Measurements from ENCODE around the gene PES1. TPM values are rescaled to one million over a fixed set of nuclear protein-coding genes. Genes with fewer than 3 reads are reported as not detected.
A peak's percentile ranks its signal among the peaks of the same experiment; 100 is the strongest.

Gene PES1
- total and polyA plus RNA-seq, 2 donors from 2014 or later: 57.0 to 68.4 TPM

DNA sequence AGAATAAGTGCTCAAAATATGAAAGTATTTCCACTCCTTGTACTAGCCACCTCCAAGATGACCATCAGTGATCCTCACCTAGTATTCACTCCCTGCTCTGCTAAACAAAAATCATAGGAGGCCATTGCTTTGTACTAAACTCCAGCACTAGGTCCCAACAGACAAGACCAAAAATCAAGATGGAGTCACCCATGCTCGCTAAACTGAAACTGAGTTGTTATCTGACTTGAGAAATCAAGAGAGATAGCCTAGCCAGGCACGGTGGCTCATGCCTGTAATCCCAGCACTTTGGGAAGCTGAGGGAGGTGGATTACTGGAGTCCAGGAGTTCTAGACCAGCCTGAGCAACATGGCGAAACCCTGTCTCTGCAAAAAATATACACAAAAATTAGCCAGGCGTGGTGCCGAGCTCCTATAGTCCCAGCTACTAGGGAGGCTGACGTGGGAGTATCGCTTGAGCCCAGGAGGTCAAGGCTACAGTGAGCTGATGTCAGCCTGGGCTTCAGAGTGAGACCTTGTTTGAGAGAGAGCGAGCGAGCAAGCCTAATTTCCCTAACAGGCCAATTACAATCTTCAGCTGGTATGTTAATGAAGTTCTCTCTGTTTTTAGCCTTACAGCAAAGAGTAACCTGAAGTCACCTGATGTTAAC is 54.5 kb downstream of the PES1 start:
- TF ChIP-seq, protein P1, sequence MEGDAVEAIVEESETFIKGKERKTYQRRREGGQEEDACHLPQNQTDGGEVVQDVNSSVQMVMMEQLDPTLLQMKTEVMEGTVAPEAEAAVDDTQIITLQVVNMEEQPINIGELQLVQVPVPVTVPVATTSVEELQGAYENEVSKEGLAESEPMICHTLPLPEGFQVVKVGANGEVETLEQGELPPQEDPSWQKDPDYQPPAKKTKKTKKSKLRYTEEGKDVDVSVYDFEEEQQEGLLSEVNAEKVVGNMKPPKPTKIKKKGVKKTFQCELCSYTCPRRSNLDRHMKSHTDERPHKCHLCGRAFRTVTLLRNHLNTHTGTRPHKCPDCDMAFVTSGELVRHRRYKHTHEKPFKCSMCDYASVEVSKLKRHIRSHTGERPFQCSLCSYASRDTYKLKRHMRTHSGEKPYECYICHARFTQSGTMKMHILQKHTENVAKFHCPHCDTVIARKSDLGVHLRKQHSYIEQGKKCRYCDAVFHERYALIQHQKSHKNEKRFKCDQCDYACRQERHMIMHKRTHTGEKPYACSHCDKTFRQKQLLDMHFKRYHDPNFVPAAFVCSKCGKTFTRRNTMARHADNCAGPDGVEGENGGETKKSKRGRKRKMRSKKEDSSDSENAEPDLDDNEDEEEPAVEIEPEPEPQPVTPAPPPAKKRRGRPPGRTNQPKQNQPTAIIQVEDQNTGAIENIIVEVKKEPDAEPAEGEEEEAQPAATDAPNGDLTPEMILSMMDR (IDR thresholded peaks at IDR 0.05; ENCODE audit: borderline replicate concordance, extremely low read depth, insufficient read depth): no peak
- H3K4me1 ChIP-seq (ENCODE audit: control insufficient read depth in 2 of 3, insufficient read depth in 2 of 3, low read depth in 1 of 3, low read length in 3 of 3): peaks cover 0 to 4% (median 0%) of the 10 kb centered on the region in 3 donors
- no peaks in the 10 kb centered on the region for H3K36me3 ChIP-seq (ENCODE audit: control insufficient read depth in 2 of 3, insufficient read depth in 3 of 3, low read length in 3 of 3)
- H3K27me3 ChIP-seq (ENCODE audit: control insufficient read depth, insufficient read depth, low read length): no peaks in the 10 kb centered on the region
- intact Hi-C loops (cut with DNase I): no loop called here
- no peak overlapping the region for H3K4me3 ChIP-seq (ENCODE audit: low read length in 3 of 3)
- H3K27ac ChIP-seq (ENCODE audit: low read depth in 2 of 2, low read length in 2 of 2): no peak overlapping the region
- FAIRE-seq (no peak), DNase-seq (peak in 2 of 5 donors; percentile 29 to 40)
- no peak overlapping the region for H3K9ac ChIP-seq (ENCODE audit: low read length in 3 of 3)
- H3K9me3 ChIP-seq (ENCODE audit: control insufficient read depth in 2 of 3, insufficient read depth in 1 of 3, low read length in 3 of 3): no peaks in the 10 kb centered on the region

DNA sequence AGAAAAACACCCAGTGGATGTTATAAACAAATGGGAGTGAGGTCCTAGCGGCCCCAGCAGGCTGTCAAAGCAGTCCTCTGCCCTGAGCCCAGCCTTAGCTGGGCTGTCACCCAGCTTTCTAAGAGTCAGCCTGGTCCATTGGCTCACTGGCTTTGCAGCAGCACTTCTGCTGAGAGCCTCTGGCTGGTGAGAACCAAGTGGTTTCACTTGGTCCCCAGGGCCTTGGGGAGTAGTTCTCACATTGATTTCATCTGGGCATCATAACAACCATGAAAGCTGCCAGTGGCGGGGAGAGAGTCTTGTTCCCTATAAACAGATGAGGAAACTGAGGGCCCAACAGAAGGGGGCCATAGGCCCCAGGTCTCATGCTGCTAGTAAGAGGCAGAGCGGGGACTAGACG is 56.5 kb downstream of the PES1 start:
- intact Hi-C loops (cut with DNase I): no loop called here
- no peak for FAIRE-seq
- no peak overlapping the region for H3K9ac ChIP-seq (ENCODE audit: low read length in 3 of 3)
- no peaks in the 10 kb centered on the region for H3K9me3 ChIP-seq (ENCODE audit: control insufficient read depth in 2 of 3, insufficient read depth in 1 of 3, low read length in 3 of 3)
- H3K27ac ChIP-seq (ENCODE audit: low read depth in 2 of 2, low read length in 2 of 2): no peak overlapping the region
- H3K4me1 ChIP-seq (ENCODE audit: control insufficient read depth in 2 of 3, insufficient read depth in 2 of 3, low read depth in 1 of 3, low read length in 3 of 3): no peaks in the 10 kb centered on the region
- TF ChIP-seq, protein P1 (IDR thresholded peaks at IDR 0.05; ENCODE audit: borderline replicate concordance, extremely low read depth, insufficient read depth): no peak
- no peaks in the 10 kb centered on the region for H3K36me3 ChIP-seq (ENCODE audit: control insufficient read depth in 2 of 3, insufficient read depth in 3 of 3, low read length in 3 of 3)
- H3K27me3 ChIP-seq (ENCODE audit: control insufficient read depth, insufficient read depth, low read length): no peaks in the 10 kb centered on the region
- no peak overlapping the region for H3K4me3 ChIP-seq (ENCODE audit: low read length in 3 of 3)
- DNase-seq: no peak

DNA sequence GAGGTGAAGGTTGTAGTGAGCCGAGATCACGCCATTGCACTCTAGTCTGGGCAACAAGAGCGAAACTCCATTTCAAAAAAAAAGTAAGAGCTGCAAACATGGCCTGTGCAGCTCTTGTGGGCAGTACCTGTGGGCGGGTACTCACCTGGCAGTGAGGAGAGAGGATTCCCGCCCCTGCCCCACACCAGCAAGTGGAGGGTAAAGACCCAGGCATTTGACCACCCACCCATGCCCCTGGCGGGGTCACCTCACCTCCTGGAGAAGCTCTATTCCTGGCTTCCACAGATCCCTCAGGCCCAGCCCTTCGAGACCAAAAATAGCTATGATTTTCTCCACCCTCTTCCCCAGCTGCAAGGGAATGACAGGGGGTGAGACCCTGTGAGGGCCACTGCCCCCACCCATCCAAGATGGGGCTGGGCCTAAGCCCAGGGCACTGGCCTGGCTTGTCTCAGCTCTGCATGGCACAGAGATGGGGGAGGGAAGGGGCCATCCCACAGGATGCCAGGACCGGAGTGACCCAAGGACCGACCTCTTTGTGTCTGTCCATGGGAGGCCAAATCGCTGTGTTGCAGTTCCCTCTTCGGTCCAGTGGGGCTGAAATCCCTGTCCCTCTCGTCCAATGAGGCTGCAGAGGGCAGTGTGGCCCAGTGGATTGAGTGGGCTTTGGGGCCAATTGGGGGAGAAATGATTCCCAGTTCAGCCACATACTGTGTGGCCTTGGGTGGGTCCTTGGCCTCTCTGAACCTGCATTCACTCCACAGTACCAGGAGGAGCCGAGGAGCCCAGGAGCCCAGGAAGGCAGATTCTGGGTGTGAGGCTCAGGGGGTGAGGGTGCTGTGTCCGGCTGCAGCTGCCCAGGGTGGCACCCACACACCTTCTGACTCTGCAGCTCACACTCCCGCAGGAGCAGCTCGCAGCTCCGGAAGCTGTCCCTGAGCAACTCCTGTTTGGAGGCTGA is 59.8 kb downstream of the PES1 start:
- Histone ChIP-seq H3K4me3 (ENCODE audit: low read length in 3 of 3) (no peak overlapping the region), H3K36me3 (ENCODE audit: control insufficient read depth in 2 of 3, insufficient read depth in 3 of 3, low read length in 3 of 3) (no peaks in the 10 kb centered on the region), H3K27ac (ENCODE audit: low read depth in 2 of 2, low read length in 2 of 2) (no peak overlapping the region), H3K27me3 (ENCODE audit: control insufficient read depth, insufficient read depth, low read length) (no peaks in the 10 kb centered on the region), H3K9me3 (ENCODE audit: control insufficient read depth in 2 of 3, insufficient read depth in 1 of 3, low read length in 3 of 3) (no peaks in the 10 kb centered on the region), H3K9ac (ENCODE audit: low read length in 3 of 3) (no peak overlapping the region), H3K4me1 (ENCODE audit: control insufficient read depth in 2 of 3, insufficient read depth in 2 of 3, low read depth in 1 of 3, low read length in 3 of 3) (no peaks in the 10 kb centered on the region)
- intact Hi-C loops (cut with DNase I): no loop called here
- DNase-seq (no peak), FAIRE-seq (no peak)
- TF ChIP-seq, protein P1 (IDR thresholded peaks at IDR 0.05; ENCODE audit: borderline replicate concordance, extremely low read depth, insufficient read depth): no peak
